HG03066 (cell line): Measurements from ENCODE around the gene PSRC1.

ENCODE experiments used
- ATAC-seq: cut with Tn5 transposase; IDR thresholded peaks from one replicate; pipeline ENCODE4 v1.9.1; 2021; ENCODE audit warnings: low read depth; ENCODE audit not compliant: unreplicated experiment

The PSRC1 gene

DNA sequence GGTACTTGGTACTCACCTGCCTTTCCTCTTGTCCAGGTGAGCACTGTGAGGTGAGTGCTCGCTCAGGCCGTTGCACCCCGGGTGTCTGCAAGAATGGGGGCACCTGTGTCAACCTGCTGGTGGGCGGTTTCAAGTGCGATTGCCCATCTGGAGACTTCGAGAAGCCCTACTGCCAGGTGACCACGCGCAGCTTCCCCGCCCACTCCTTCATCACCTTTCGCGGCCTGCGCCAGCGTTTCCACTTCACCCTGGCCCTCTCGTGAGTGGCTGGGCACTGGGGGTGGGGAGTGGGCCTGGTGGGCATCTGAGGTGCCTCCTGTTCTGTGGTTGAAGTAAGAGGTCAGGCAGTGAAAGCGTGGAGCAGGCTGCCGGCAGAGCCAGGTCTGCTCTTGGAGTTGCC lies 21.9 kb downstream of the PSRC1 start:
- no peak for ATAC-seq

DNA sequence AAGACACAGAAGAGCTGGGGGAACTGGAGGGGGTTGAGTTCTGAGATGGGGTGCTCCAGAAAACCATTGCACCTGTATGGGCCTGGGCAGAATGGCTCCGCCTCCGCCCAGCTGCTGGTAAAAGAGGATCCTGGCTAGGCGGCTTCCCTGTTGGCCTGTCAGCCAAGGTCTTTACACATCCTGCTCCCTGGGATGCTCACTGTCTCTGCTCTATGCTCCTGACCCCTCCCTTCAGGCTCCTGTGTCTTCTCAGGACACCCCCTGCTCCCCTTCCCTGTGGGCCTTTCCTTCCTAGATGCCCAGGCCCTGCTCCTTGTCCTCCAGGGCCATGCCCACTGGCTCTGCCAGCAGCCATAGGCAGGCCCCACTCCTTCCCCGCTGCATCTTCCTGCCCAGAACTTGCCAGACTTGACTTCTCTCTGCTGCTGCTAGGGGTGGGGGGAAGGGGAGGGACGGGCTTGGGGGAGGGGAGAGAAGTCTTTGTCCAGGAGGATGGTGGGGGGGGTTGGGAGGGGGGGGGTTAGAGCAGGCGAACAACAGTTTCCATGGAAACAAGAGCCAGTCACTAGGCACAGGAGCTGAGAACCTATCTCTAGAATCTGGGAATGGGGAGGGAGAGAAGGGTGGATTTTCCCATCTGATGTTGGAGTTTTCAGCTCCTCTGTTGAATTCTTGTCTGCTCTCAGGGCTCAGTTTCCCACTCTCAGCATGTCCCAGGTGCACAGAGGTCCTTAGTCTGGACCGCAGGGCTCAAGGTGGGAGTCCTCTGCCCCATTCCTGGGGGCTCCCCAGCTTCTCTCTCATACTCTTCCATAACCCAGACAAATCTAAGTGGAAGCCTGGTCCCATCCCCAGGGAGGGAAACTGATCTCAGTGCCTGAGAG lies 23.0 kb downstream of the PSRC1 start:
- ATAC-seq: no peak

DNA sequence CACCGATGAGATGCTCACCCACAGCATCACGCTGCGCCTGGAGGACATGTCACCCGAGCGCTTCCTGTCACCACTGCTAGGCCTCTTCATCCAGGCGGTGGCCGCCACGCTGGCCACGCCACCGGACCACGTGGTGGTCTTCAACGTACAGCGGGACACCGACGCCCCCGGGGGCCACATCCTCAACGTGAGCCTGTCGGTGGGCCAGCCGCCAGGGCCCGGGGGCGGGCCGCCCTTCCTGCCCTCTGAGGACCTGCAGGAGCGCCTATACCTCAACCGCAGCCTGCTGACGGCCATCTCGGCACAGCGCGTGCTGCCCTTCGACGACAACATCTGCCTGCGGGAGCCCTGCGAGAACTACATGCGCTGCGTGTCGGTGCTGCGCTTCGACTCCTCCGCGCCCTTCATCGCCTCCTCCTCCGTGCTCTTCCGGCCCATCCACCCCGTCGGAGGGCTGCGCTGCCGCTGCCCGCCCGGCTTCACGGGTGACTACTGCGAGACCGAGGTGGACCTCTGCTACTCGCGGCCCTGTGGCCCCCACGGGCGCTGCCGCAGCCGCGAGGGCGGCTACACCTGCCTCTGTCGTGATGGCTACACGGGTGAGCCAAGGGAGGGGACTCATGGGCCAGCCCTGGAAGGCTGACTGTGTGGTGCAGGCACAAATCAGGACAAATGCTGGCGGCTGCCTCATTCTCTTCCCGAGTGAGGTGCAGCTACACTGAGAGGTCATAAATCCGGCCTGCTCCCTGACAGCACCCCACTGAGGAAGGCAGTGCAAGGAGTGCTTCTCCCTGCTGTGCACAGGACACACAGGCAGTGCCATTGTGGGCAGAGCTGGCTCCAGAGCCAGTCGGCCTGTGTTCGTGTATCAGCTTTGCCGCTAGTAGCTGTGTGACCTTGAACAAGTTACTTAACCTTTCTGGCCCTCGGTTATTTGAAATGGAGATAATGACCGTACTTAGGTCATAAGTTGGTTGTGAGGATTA lies 24.2 kb downstream of the PSRC1 start:
- no peak for ATAC-seq

DNA sequence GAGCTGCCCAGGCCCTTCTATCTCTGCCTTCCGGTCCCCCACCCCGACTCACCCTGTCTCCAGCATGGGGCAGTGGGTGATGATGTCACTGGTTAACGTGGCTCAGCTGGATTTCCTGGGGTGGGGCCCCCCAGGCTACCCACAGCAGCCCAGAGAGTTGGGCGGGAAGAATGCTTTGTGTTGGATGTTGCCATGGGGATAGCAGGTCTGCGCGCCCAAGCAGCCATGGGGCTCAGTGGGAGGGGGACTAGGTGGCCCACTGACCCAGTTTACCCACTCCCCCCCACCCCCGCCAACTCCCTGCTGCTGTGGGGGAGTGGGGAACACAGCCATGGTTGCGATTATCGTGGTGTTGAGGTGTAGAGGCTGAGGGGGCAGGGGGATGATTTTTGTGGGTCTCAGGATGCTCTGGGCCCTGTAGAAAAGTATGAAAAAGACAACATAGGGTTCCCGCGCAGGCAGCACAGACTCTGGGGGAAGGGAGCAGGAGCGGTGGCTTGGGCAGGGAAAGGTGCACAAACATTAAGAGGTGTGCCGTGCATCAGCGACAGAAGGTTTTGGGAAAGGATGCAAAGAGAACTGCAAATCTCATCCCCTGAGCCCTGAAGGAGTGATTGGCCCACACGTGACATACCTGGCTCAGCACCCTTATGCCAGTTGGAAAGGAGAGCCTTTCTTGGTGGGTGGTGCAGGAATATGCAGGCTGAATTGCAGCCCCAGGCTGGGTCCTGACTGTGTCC lies 25.1 kb downstream of the PSRC1 start:
- no peak for ATAC-seq

DNA sequence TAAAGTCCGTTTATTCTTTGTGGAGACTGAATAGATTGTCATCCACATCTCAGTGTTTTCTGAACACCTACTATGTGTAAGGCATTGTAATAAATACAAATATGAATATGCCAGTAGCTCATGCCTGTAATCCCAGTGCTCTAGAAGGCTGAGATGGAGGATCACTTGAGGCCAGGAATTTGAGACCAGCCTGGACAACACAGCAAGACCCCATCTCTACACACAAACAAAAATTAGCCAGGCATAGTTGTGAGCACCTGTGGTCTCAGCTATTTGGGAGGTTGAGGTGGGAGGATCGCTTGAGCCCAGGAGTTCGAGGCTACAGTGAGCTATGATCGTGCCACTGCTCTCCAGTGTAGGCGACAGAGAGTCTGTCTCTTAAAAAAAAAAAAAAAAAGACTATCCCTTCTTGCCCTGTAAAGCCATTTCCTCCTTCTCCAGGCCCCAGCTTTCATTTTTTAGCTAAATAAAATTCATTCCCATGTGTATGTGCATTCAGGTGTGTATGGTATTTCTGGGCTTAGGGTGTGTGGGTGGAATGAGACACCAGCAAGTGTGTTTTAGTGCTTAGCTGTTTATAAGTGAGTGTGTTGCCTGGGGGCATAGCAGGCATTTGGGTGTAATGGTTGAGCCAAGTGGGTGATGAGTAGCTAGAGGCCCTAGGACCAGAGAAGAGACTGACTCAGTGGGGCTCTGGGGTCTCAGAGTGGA lies 25.8 kb downstream of the PSRC1 start:
- ATAC-seq: no peak

DNA sequence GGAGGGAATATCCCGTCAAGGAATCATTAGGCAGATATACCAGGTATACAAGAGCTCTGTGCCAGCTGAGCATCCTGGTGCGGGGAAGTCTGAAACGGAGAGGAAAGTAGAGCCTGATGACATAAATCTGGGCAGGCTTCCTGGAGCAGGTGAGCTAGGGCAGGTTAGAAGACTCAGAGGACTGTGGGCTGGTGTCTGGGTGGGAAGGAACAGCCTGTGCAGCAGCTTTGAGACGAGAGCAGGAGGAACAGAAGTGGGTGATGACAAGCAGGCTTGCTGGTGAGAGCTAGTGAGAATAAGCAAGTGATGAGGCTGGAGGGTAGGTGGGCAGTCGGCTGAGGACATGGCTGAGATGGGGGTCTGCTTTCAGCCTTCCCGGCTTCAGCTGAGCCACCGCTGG lies 26.9 kb downstream of the PSRC1 start:
- ATAC-seq: no peak

DNA sequence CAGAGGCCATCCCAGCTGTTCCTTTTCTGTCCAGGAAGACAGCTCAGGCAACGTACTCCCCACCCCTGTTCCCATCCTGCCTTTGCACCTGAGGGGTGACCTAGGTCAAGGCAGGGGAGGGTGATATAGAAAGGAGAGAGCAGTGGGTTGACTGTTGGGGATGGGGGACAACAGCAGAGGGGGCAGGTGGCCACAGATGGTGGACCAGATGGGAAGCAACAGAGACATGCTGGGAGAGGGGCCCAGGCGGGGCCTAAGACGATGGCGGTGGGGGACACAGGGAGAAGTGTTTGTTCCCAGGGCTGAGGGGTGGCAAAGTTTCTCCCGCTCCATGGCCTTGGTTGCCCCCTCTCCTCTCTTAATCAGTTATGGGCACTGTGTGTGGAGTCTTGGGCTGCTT lies 27.3 kb downstream of the PSRC1 start:
- ATAC-seq: no peak

DNA sequence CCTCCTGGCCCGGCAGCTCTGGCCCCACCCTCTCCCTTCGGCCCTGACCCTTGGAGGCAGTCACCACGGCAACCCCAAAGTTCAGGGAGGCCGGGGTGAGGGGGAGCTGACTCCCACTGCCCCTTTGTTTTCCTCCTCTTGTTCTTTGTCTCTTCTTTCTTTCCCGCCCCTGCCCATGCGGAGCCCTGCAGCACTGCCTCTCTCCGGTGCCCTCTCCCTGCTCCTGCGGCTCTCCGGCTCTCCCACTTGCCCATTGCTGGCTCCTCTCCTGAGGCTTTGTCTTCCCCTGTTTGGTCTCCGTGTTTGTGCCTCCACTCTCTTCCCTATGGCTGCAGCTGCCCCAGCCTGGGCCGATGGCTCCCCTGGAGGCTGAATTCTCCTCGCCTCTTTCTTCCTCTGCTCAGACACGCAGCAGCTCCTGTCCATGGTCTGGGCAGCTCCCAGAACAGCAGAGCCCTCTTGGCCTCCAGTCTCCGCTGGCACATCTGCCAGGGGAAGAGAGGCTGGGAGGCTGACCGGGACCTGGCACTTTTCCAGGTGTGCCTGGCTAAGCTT lies 27.8 kb downstream of the PSRC1 start:
- ATAC-seq: no peak

DNA sequence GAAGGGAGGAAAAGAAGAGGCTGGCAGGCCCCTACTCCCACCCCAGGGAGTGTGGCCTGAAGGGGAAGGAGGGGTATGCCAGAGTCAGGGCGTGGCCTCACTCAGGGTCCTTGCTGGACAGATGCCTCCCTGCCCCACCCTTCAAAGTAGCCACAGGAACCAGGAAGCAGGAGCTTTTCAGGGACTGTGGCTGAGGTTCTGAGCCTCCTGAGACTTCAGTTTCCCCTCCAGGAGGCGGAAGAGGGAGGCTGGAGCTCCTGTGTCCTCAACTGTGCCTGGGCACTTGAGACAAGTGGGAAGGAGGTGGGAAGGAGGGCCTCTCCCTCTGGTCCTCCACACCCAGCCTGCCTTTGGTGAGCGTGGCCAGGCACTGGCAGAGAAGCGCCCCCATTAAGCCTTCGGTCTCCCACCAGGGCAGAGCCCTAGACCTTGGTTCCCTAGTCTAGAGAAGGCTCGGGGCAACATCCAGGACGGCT lies 28.3 kb downstream of the PSRC1 start:
- ATAC-seq: no peak

DNA sequence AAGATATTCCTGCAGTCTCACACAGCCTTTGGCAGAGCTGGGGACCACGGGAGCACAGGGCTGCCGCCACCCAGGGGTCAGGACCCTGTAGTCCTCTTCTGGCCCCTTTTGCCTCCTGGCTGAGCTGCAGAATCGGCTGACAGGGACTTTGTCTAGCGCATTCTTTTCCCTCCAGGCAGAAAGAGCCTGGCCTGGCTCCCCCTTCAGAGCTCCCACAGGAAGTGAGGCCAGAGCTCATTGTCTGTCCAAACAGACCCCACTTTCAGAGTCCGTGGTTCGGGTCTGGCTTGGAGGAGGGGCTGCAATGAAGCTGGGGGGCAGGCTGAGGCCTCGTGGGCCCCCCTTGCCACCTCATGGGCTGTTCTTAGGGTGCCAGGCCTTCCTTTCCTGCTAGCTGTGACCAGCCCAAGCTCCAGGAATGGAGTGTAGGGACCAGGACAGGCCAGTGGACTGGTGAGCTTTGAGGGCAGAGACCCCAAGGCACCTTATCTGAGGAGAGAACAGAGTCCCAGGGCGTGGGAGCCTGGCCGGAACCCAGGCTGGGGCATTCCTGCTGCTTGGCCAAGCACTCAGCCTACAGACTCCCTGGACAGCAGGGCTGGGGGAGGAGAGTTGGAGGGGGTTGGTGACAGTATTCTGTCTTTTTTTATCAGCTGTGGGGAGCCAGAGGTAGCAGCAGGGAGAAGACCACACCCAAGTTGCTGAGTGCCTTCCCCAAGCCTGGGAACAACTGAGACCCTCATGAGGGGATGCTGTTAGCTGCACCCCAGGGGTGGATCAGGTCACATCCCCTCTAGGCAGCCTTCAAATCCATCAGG lies 28.9 kb downstream of the PSRC1 start:
- no peak for ATAC-seq

DNA sequence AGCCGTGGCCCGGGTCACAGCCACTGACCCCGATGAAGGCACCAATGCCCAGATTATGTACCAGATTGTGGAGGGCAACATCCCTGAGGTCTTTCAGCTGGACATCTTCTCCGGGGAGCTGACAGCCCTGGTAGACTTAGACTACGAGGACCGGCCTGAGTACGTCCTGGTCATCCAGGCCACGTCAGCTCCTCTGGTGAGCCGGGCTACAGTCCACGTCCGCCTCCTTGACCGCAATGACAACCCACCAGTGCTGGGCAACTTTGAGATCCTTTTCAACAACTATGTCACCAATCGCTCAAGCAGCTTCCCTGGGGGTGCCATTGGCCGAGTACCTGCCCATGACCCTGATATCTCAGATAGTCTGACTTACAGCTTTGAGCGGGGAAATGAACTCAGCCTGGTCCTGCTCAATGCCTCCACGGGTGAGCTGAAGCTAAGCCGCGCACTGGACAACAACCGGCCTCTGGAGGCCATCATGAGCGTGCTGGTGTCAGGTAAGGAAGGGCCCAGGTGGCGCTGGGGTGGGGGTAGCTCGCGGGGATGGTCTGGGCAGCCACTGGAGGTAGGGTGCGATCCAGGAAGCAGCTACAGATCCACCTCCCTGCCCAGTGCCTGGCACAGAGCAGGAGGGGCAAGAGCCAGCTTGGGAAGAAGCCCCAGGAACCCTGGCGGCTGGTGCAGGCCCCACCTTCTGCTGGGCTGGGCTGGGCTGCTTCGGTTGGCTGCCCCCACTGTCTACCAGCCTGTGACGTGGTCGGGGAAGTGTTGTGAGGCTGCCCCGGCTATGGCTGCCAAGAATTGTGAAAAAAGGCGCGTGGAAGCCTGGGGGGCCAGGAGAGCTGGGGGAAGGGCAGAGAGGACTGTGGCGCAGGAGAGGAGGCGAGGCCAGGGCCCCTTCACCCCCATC lies 29.8 kb downstream of the PSRC1 start:
- ATAC-seq: no peak

DNA sequence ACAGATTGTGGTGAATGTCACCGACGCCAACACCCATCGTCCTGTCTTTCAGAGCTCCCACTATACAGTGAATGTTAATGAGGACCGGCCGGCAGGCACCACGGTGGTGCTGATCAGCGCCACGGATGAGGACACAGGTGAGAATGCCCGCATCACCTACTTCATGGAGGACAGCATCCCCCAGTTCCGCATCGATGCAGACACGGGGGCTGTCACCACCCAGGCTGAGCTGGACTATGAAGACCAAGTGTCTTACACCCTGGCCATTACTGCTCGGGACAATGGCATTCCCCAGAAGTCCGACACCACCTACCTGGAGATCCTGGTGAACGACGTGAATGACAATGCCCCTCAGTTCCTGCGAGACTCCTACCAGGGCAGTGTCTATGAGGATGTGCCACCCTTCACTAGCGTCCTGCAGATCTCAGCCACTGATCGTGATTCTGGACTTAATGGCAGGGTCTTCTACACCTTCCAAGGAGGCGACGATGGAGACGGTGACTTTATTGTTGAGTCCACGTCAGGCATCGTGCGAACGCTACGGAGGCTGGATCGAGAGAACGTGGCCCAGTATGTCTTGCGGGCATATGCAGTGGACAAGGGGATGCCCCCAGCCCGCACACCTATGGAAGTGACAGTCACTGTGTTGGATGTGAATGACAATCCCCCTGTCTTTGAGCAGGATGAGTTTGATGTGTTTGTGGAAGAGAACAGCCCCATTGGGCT lies 30.6 kb downstream of the PSRC1 start:
- ATAC-seq: no peak

DNA sequence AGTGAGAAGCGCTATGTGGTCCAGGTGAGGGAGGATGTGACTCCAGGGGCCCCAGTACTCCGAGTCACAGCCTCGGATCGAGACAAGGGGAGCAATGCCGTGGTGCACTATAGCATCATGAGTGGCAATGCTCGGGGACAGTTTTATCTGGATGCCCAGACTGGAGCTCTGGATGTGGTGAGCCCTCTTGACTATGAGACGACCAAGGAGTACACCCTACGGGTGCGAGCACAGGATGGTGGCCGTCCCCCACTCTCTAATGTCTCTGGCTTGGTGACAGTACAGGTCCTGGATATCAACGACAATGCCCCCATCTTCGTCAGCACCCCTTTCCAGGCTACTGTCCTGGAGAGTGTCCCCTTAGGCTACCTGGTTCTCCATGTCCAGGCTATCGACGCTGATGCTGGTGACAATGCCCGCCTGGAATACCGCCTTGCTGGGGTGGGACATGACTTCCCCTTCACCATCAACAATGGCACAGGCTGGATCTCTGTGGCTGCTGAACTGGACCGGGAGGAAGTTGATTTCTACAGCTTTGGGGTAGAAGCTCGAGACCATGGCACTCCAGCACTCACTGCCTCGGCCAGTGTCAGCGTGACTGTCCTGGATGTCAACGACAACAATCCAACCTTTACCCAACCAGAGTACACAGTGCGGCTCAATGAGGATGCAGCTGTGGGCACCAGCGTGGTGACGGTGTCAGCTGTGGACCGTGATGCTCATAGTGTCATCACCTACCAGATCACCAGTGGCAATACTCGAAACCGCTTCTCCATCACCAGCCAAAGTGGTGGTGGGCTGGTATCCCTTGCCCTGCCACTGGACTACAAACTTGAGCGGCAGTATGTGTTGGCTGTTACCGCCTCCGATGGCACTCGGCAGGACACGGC lies 31.4 kb downstream of the PSRC1 start:
- no peak for ATAC-seq

DNA sequence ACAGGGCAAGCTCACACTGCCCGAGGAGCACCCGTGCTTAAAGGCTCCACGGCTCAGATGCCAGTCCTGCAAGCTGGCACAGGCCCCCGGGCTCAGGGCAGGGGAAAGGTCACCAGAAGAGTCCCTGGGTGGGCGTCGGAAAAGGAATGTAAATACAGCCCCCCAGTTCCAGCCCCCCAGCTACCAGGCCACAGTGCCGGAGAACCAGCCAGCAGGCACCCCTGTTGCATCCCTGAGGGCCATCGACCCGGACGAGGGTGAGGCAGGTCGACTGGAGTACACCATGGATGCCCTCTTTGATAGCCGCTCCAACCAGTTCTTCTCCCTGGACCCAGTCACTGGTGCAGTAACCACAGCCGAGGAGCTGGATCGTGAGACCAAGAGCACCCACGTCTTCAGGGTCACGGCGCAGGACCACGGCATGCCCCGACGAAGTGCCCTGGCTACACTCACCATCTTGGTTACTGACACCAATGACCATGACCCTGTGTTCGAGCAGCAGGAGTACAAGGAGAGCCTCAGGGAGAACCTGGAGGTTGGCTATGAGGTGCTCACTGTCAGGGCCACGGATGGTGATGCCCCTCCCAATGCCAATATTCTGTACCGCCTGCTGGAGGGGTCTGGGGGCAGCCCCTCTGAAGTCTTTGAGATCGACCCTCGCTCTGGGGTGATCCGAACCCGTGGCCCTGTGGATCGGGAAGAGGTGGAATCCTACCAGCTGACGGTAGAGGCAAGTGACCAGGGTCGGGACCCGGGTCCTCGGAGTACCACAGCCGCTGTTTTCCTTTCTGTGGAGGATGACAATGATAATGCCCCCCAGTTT lies 32.3 kb downstream of the PSRC1 start:
- no peak for ATAC-seq

DNA sequence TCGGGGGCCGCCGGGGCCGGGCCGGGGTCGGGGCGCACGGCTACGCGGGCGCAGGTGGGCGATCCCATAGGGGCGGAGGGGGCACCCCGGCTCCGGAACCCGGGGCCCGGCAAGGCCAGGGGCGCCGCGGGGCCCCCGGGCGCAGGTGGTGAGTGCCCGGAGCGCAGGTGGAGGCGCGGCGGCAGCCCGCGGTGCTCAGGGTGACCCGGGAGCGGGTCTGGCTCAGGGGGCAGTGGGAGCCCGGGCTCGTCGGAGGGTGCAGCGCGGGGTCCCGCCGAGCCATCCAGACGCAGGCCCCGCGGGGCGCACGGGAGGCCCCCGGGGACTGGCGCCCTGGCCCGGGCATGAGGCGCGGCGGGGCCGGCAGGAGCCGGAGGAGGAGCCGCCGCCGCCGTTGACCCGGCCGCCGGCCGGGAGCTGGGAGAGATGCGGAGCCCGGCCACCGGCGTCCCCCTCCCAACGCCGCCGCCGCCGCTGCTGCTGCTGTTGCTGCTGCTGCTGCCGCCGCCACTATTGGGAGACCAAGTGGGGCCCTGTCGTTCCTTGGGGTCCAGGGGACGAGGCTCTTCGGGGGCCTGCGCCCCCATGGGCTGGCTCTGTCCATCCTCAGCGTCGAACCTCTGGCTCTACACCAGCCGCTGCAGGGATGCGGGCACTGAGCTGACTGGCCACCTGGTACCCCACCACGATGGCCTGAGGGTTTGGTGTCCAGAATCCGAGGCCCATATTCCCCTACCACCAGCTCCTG lies 33.1 kb downstream of the PSRC1 start:
- peak; percentile 26 for ATAC-seq
